Left hindlimb (tissue), 1 donor: ENCODE measurements around the gene VAMP1.
A peak's percentile ranks its signal among the peaks of the same experiment; 100 is the strongest.
"Not testable (repeated sequence)": the region's sequence is repeated elsewhere in the genome, so short reads cannot be mapped to it uniquely, and the experiment has no call there.

Experiments
- DNase-seq: peaks from one replicate; pipeline ENCODE4 v3.0.0-alpha.2; 2018

Gene VAMP1

GRCh38 chr12:6470375-6471163 lies at the start of gene VAMP1:
Gene VAMP1, minus strand, starts transcription at chr12:6470677. Its CDS starts 146 bp downstream, at chr12:6470531.
- peak; percentile 99 for DNase-seq

- no peak for DNase-seq
These were observed 49.7 kb upstream of the VAMP1 start for GRCh38 chr12:6520186-6520585.

- no peak for DNase-seq
These were observed 37.6 kb upstream of the VAMP1 start for GRCh38 chr12:6508087-6508486.

- no peak for DNase-seq
These were observed 36.9 kb upstream of the VAMP1 start for GRCh38 chr12:6507102-6507998.

GRCh38 chr12:6500466-6500865 lies 30.0 kb upstream of the VAMP1 start:
- no peak for DNase-seq

- DNase-seq = not testable (repeated sequence)
These were observed 26.8 kb upstream of the VAMP1 start for GRCh38 chr12:6497291-6497690.

- no peak for DNase-seq
These were observed 24.5 kb upstream of the VAMP1 start for GRCh38 chr12:6494968-6495367.

GRCh38 chr12:6494258-6494743 lies 23.8 kb upstream of the VAMP1 start:
- no peak for DNase-seq

- peak; percentile 97 for DNase-seq
These were observed 23.2 kb upstream of the VAMP1 start, which contains the start of gene NCAPD2 for GRCh38 chr12:6493497-6494257. Gene NCAPD2, plus strand, starts transcription at chr12:6494102. Its CDS starts 997 bp downstream, at chr12:6495099.

GRCh38 chr12:6492838-6493496 lies 22.5 kb upstream of the VAMP1 start, which contains the start of gene MRPL51:
Gene MRPL51, minus strand, starts transcription at chr12:6493262. Its CDS starts 126 bp downstream, at chr12:6493136.
- peak; percentile 96 for DNase-seq

GRCh38 chr12:6490673-6491072 lies 20.2 kb upstream of the VAMP1 start:
- DNase-seq = not testable (repeated sequence)

GRCh38 chr12:6489449-6489848 lies 19.0 kb upstream of the VAMP1 start:
- no peak for DNase-seq

- DNase-seq = no peak
These were observed 17.8 kb upstream of the VAMP1 start for GRCh38 chr12:6488240-6488639.

GRCh38 chr12:6478416-6478815 lies 7.9 kb upstream of the VAMP1 start:
- no peak for DNase-seq

- not testable (repeated sequence) for DNase-seq
These were observed 7.3 kb upstream of the VAMP1 start for GRCh38 chr12:6477601-6478377.

GRCh38 chr12:6476489-6476888 lies 6.0 kb upstream of the VAMP1 start:
- DNase-seq = no peak

- DNase-seq = not testable (repeated sequence)
These were observed 4.9 kb upstream of the VAMP1 start for GRCh38 chr12:6475233-6475975.

- no peak for DNase-seq
These were observed 2.0 kb upstream of the VAMP1 start for GRCh38 chr12:6472491-6472890.

GRCh38 chr12:6471989-6472360 lies 1.5 kb upstream of the VAMP1 start:
- no peak for DNase-seq

- no peak for DNase-seq
These were observed 685 bp downstream of the VAMP1 start for GRCh38 chr12:6469609-6470374.
